SKM-1 (cell line): Measurements from ENCODE around the gene ABCB4.

ENCODE experiments used
- DNase-seq: peaks from one replicate; lab custom pipeline; 2025; ENCODE audit not compliant: unreplicated experiment; lab: John Stamatoyannopoulos, UW

The ABCB4 gene

GRCh38 chr7:87427288-87427687, 48.2 kb downstream of the ABCB4 start:
- DNase-seq = no peak

- DNase-seq = no peak
Observed at GRCh38 chr7:87426160-87426559, 49.3 kb downstream of the ABCB4 start.

- DNase-seq = no peak
Observed at GRCh38 chr7:87424075-87424474, 51.4 kb downstream of the ABCB4 start.

GRCh38 chr7:87420173-87420572, 55.3 kb downstream of the ABCB4 start:
- DNase-seq = no peak

- DNase-seq = peak; percentile 15
Observed at GRCh38 chr7:87416682-87417587, 58.5 kb downstream of the ABCB4 start.

- no peak for DNase-seq
Observed at GRCh38 chr7:87414794-87415188, 60.7 kb downstream of the ABCB4 start.

- DNase-seq = no peak
Observed at GRCh38 chr7:87413951-87414793, 61.3 kb downstream of the ABCB4 start.

- no peak for DNase-seq
Observed at GRCh38 chr7:87413029-87413428, 62.5 kb downstream of the ABCB4 start.

GRCh38 chr7:87411186-87411585, 64.3 kb downstream of the ABCB4 start:
- no peak for DNase-seq

- DNase-seq = no peak
Observed at GRCh38 chr7:87404674-87405073, 70.8 kb downstream of the ABCB4 start.

GRCh38 chr7:87398446-87398845, 77.0 kb downstream of the ABCB4 start:
- no peak for DNase-seq

- DNase-seq = no peak
Observed at GRCh38 chr7:87395442-87396020, 79.9 kb downstream of the ABCB4 start.

GRCh38 chr7:87391020-87391701, 84.3 kb downstream of the ABCB4 start:
- no peak for DNase-seq

- DNase-seq = no peak
Observed at GRCh38 chr7:87380905-87381304, 94.6 kb downstream of the ABCB4 start.

GRCh38 chr7:87375662-87376435, 99.6 kb downstream of the ABCB4 start:
- no peak for DNase-seq

GRCh38 chr7:87370660-87371180, 104.8 kb downstream of the ABCB4 start:
- DNase-seq = no peak

GRCh38 chr7:87369216-87369615, 106.3 kb downstream of the ABCB4 start:
- no peak for DNase-seq

GRCh38 chr7:87364246-87364645, 111.2 kb downstream of the ABCB4 start:
- DNase-seq = no peak

GRCh38 chr7:87363342-87363741, 112.1 kb downstream of the ABCB4 start:
- DNase-seq = no peak

- no peak for DNase-seq
Observed at GRCh38 chr7:87361320-87361719, 114.2 kb downstream of the ABCB4 start.
